HepG2 (cell line): ENCODE measurements around the gene BLOC1S4. TPM values are rescaled to one million over a fixed set of nuclear protein-coding genes. Genes with fewer than 3 reads are reported as not detected.

Experiments used
- AGO2 ChIP-seq: fragments of 200-400 bp; formaldehyde crosslinking; optimal IDR thresholded peaks from 2 replicates; pipeline ENCODE3; 2017; ENCODE audit warnings: mild to moderate bottlenecking, low read depth, low read length, moderate library complexity
- ARNT2 ChIP-seq: sonication (generic); formaldehyde crosslinking; IDR thresholded peaks from 2 replicates; pipeline ENCODE4 v1.8.0; 2022; ENCODE audit warnings: mild to moderate bottlenecking, low read depth, missing genetic modification reagents, moderate library complexity
- ATF3 ChIP-seq: sonication (generic); formaldehyde crosslinking; IDR thresholded peaks from 2 replicates; pipeline ENCODE4 v1.4.0; 2020; ENCODE audit warnings: missing genetic modification reagents
- CAMTA2 ChIP-seq: sonication (generic); formaldehyde crosslinking; IDR thresholded peaks from 2 replicates; pipeline ENCODE4 v1.4.0; 2020; ENCODE audit warnings: mild to moderate bottlenecking, missing genetic modification reagents, borderline replicate concordance
- CTCF ChIP-seq: sonication (generic); formaldehyde crosslinking; IDR thresholded peaks from 2 replicates; pipeline ENCODE4 v1.5.0; 2020; ENCODE audit warnings: mild to moderate bottlenecking, missing genetic modification reagents, moderate library complexity
- HIC2 ChIP-seq: sonication (generic); formaldehyde crosslinking; IDR thresholded peaks from 2 replicates; pipeline ENCODE4 v1.9.0; 2022; ENCODE audit warnings: low read depth, missing genetic modification reagents
- NCOA5 ChIP-seq: sonication (generic); formaldehyde crosslinking; IDR thresholded peaks from 2 replicates; pipeline ENCODE4 v1.4.0; 2020; ENCODE audit warnings: missing genetic modification reagents
- STAT5B ChIP-seq: sonication (generic); formaldehyde crosslinking; IDR thresholded peaks from 2 replicates; pipeline ENCODE4 v1.4.0; 2020; ENCODE audit warnings: missing genetic modification reagents
- YY1 ChIP-seq: IDR thresholded peaks from 2 replicates; pipeline ENCODE4 v1.6.1; 2011; ENCODE audit warnings: low read length, low read depth, moderate library complexity, mild to moderate bottlenecking; ENCODE audit not compliant: insufficient read depth, insufficient replicate concordance
- ZBTB38 ChIP-seq: sonication (generic); formaldehyde crosslinking; IDR thresholded peaks from 2 replicates; pipeline ENCODE4 v1.5.1; 2020; ENCODE audit warnings: mild to moderate bottlenecking, missing genetic modification reagents
- ZBTB42 ChIP-seq: sonication (generic); formaldehyde crosslinking; IDR thresholded peaks from 2 replicates; pipeline ENCODE4 v1.5.0; 2020; ENCODE audit warnings: mild to moderate bottlenecking, missing genetic modification reagents
- ZFP91 ChIP-seq: sonication (generic); formaldehyde crosslinking; IDR thresholded peaks from 2 replicates; pipeline ENCODE4 v1.9.0; 2022; ENCODE audit warnings: missing genetic modification reagents, mild to moderate bottlenecking, borderline replicate concordance
- ZNF136 ChIP-seq: sonication (generic); formaldehyde crosslinking; IDR thresholded peaks from 2 replicates; pipeline ENCODE4 v1.8.1; 2022; ENCODE audit warnings: low read depth, mild to moderate bottlenecking, moderate library complexity, missing genetic modification reagents
- ZNF160 ChIP-seq: sonication (generic); formaldehyde crosslinking; IDR thresholded peaks from 2 replicates; pipeline ENCODE4 v1.8.0; 2022; ENCODE audit warnings: mild to moderate bottlenecking, inconsistent platforms, missing genetic modification reagents
- ZNF496 ChIP-seq: sonication (generic); formaldehyde crosslinking; IDR thresholded peaks from 2 replicates; pipeline ENCODE4 v1.8.1; 2023; ENCODE audit warnings: mild to moderate bottlenecking, moderate library complexity, missing genetic modification reagents; ENCODE audit not compliant: insufficient replicate concordance
- ZNF687 ChIP-seq: sonication (generic); formaldehyde crosslinking; IDR thresholded peaks from 2 replicates; pipeline ENCODE4 v1.5.1; 2020; ENCODE audit warnings: mild to moderate bottlenecking, missing genetic modification reagents, moderate library complexity
- ZNF7 ChIP-seq: IDR thresholded peaks from 2 replicates; pipeline ENCODE4 v1.6.1; 2016; ENCODE audit warnings: missing biosample characterization, missing genetic modification reagents
- polyA plus RNA-seq, 8 experiments: library from polyadenylated mRNA; depleted of rRNA in 3 of 8; stranded (reverse) in 7 of 8; unstranded in 1 of 8; fragments of >200 nt; fragmentation: Illumina TruSeq in 4 of 8; extraction: Trizol in 4 of 8; gene quantifications; 2 replicates each; pipeline versions ENCODE4 v1.2.1 to v1.2.3, GENCODE V29; 2011 to 2016; ENCODE audit warnings: low read depth in 4 of 8, missing spikeins in 1 of 8, mixed read lengths in 1 of 8; ENCODE audit not compliant: insufficient read depth in 1 of 8
- total RNA-seq, 5 experiments: library from RNA; depleted of rRNA; stranded (reverse); fragments of >200 nt; fragmentation: Illumina TruSeq; extraction: Trizol; gene quantifications; 2 replicates each; pipeline ENCODE4 v1.2.3, GENCODE V29; 2016; ENCODE audit warnings: low read depth in 1 of 5

The BLOC1S4 gene
- total and polyA plus RNA-seq, 2 of the 13 experiments (the other 11 are each of a cell fraction or from before 2014, with no cell fraction given) = 15.5 to 20.9 TPM

GRCh38 chr4:6673660-6674499 is 42.1 kb upstream of the BLOC1S4 start (continued):
- TF ChIP-seq ZNF687 (CRISPR knock-in tag) = peak; percentile 96
- TF ChIP-seq NCOA5 (CRISPR knock-in tag) = no peak
- TF ChIP-seq ZFP91 = peak; percentile 64; the same call in 1 of the 2 replicates
- TF ChIP-seq ZNF136 = peak; percentile 72; the same call in 1 of the 2 replicates
- TF ChIP-seq CTCF = peak; percentile 47
- peak; percentile 83 for TF ChIP-seq ZBTB38 (CRISPR knock-in tag)
- peak; percentile 91 for TF ChIP-seq ZNF160
- TF ChIP-seq ZNF7 (CRISPR knock-in tag) = no peak
- TF ChIP-seq HIC2 (CRISPR knock-in tag) = peak; percentile 35; the same call in 1 of the 2 replicates
- TF ChIP-seq CAMTA2 (CRISPR knock-in tag) = peak; percentile 85; the same call in 1 of the 2 replicates
- no peak for TF ChIP-seq ZNF496 (CRISPR knock-in tag)
- TF ChIP-seq YY1 = peak; percentile 87
- peak; percentile 82 for TF ChIP-seq AGO2
- TF ChIP-seq ATF3 (CRISPR knock-in tag) = peak; percentile 31; the same call in 1 of the 2 replicates
- TF ChIP-seq ZBTB42 (CRISPR knock-in tag) = peak; percentile 90; the same call in 1 of the 2 replicates
- peak; percentile 92 for TF ChIP-seq STAT5B (CRISPR knock-in tag)
- TF ChIP-seq ARNT2 (CRISPR knock-in tag) = peak; percentile 98
